ENCODE results near the gene TMEM225. TPM values are rescaled to one million over a fixed set of nuclear protein-coding genes. Genes with fewer than 3 reads are reported as not detected.
"Not testable (repeated sequence)": the region's sequence is repeated elsewhere in the genome, so short reads cannot be mapped to it uniquely, and the experiment has no call there.

The TMEM225 gene
- not detected for total RNA-seq

- no peak within 1 kb of the TSS for H3K4me3 ChIP-seq (ENCODE audit: low read length in 3 of 3)
- H3K27me3 ChIP-seq (ENCODE audit: control insufficient read depth in 3 of 3, insufficient read depth in 3 of 3, low read length in 3 of 3), result no peaks in the 10 kb centered on the region
- no peak within 1 kb of the TSS for H3K9ac ChIP-seq (ENCODE audit: low read depth in 1 of 3, low read length in 3 of 3)
- no peaks in the 10 kb centered on the region for H3K36me3 ChIP-seq (ENCODE audit: control insufficient read depth in 3 of 3, insufficient read depth in 3 of 3, low read length in 3 of 3)
- no peaks in the 10 kb centered on the region for H3K9me3 ChIP-seq (ENCODE audit: control insufficient read depth in 3 of 3, low read length in 3 of 3)
- H3K27ac ChIP-seq (ENCODE audit: low read depth, low read length), result no peak within 1 kb of the TSS
- H3K4me1 ChIP-seq (ENCODE audit: control insufficient read depth in 3 of 3, insufficient read depth in 3 of 3, low read length in 3 of 3), result no peaks in the 10 kb centered on the region
Observed at GRCh38 chr11:123885570-123885969, at the start of gene TMEM225. TMEM225 (minus strand) TSS chr11:123885670; CDS start chr11:123885425, 245 bp downstream.

DNA sequence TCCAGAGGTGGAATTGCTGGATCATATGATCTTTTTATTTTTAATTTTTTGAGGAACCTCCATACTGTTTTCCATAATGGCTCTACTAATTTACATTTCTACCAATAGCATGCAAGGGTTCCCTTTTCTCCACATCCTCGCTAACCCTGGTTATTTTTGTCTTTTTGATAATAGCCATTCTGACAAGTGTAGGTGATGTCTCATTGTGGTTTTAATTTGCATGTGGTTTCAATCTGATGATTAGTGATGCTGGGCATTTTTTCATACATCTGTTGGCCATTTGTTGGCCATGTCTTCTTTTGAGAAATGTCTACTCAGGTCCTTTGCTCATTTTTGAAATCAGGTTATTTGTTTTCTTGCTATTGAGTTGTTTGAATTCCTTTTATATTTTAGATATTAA is 38.6 kb upstream of the TMEM225 start:
- Histone ChIP-seq H3K27me3 (ENCODE audit: control insufficient read depth in 3 of 3, insufficient read depth in 3 of 3, low read length in 3 of 3) (no peaks in the 10 kb centered on the region), H3K4me3 (ENCODE audit: low read length in 3 of 3) (no peak overlapping the region), H3K9me3 (ENCODE audit: control insufficient read depth in 3 of 3, low read length in 3 of 3) (no peaks in the 10 kb centered on the region), H3K36me3 (ENCODE audit: control insufficient read depth in 3 of 3, insufficient read depth in 3 of 3, low read length in 3 of 3) (no peaks in the 10 kb centered on the region), H3K4me1 (ENCODE audit: control insufficient read depth in 3 of 3, insufficient read depth in 3 of 3, low read length in 3 of 3) (no peaks in the 10 kb centered on the region), H3K9ac (ENCODE audit: low read depth in 1 of 3, low read length in 3 of 3) (no peak overlapping the region), H3K27ac (ENCODE audit: low read depth, low read length) (no peak overlapping the region)

DNA sequence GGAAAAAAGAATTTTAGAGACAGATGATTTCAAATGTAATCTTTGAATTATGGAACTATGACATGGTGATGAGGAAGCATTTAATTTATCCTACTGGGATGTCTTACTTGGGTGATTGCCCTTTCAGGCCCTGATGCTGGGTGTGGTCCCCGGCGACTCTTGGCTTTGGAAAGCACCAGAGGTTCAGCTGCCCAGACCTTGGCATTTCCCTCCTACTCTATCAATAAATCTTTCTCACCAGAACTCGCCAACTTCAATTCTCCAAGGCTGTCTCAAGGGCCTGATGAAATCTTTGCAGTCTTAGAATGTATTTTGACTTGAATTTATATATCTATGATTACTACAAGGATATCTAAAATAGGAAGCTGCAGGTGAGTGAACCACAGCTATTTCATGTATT is 35.5 kb upstream of the TMEM225 start:
- Histone ChIP-seq H3K27ac (ENCODE audit: low read depth, low read length) (no peak overlapping the region), H3K9ac (ENCODE audit: low read depth in 1 of 3, low read length in 3 of 3) (no peak overlapping the region), H3K4me3 (ENCODE audit: low read length in 3 of 3) (no peak overlapping the region), H3K9me3 (ENCODE audit: control insufficient read depth in 3 of 3, low read length in 3 of 3) (no peaks in the 10 kb centered on the region), H3K4me1 (ENCODE audit: control insufficient read depth in 3 of 3, insufficient read depth in 3 of 3, low read length in 3 of 3) (no peaks in the 10 kb centered on the region), H3K36me3 (ENCODE audit: control insufficient read depth in 3 of 3, insufficient read depth in 3 of 3, low read length in 3 of 3) (no peaks in the 10 kb centered on the region), H3K27me3 (ENCODE audit: control insufficient read depth in 3 of 3, insufficient read depth in 3 of 3, low read length in 3 of 3) (no peaks in the 10 kb centered on the region)

DNA sequence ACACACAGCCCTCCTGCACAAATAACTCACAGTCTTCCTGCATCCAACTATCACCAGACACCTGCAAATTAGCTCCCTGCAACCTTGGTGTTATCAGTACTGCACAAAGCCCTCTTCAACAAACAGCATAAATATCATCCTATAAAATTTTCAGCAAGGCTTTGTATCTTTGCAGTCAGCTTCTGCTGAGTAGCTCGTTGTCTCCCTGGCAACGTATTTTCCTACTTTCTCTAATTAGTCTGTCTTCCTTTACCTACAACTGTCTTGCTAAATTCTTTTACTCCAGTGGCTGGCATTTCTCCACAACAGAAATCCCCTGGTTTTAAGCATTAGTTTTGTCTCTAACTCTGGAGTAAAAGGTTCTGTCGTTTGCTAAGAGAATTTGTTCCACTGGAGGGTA is 20.4 kb upstream of the TMEM225 start:
- Histone ChIP-seq H3K9me3 (ENCODE audit: control insufficient read depth in 3 of 3, low read length in 3 of 3) (no peaks in the 10 kb centered on the region), H3K36me3 (ENCODE audit: control insufficient read depth in 3 of 3, insufficient read depth in 3 of 3, low read length in 3 of 3) (no peaks in the 10 kb centered on the region), H3K9ac (ENCODE audit: low read depth in 1 of 3, low read length in 3 of 3) (no peak overlapping the region), H3K4me1 (ENCODE audit: control insufficient read depth in 3 of 3, insufficient read depth in 3 of 3, low read length in 3 of 3) (no peaks in the 10 kb centered on the region), H3K27ac (ENCODE audit: low read depth, low read length) (no peak overlapping the region), H3K27me3 (ENCODE audit: control insufficient read depth in 3 of 3, insufficient read depth in 3 of 3, low read length in 3 of 3) (no peaks in the 10 kb centered on the region), H3K4me3 (ENCODE audit: low read length in 3 of 3) (no peak overlapping the region)

GRCh38 chr11:123904932-123905331 is 19.5 kb upstream of the TMEM225 start:
- H3K36me3 ChIP-seq (ENCODE audit: control insufficient read depth in 3 of 3, insufficient read depth in 3 of 3, low read length in 3 of 3), result no peaks in the 10 kb centered on the region
- H3K27me3 ChIP-seq (ENCODE audit: control insufficient read depth in 3 of 3, insufficient read depth in 3 of 3, low read length in 3 of 3), result no peaks in the 10 kb centered on the region
- no peak overlapping the region for H3K4me3 ChIP-seq (ENCODE audit: low read length in 3 of 3)
- H3K9ac ChIP-seq (ENCODE audit: low read depth in 1 of 3, low read length in 3 of 3), result no peak overlapping the region
- H3K27ac ChIP-seq (ENCODE audit: low read depth, low read length), result no peak overlapping the region
- no peaks in the 10 kb centered on the region for H3K4me1 ChIP-seq (ENCODE audit: control insufficient read depth in 3 of 3, insufficient read depth in 3 of 3, low read length in 3 of 3)
- no peaks in the 10 kb centered on the region for H3K9me3 ChIP-seq (ENCODE audit: control insufficient read depth in 3 of 3, low read length in 3 of 3)

DNA sequence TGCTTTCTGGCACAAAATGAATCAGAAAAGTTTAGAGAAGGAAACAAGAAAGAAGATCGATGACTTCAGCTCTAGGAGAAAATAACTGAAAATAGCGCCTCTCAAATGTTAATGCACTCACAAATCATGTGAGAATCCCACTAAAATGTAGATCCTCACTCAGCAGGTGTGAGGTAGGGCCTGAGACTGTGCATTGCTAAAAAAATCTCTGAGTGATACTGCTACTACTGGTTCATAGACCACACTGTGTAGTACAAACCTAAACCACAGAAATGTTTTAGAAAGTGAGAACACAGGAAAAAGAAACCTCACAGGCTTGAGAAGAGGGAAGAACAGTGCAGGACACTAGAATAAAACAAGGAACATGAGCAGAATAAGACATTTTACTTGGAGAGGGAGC is 18.5 kb upstream of the TMEM225 start:
- Histone ChIP-seq H3K9ac (ENCODE audit: low read depth in 1 of 3, low read length in 3 of 3) (no peak overlapping the region), H3K27me3 (ENCODE audit: control insufficient read depth in 3 of 3, insufficient read depth in 3 of 3, low read length in 3 of 3) (no peaks in the 10 kb centered on the region), H3K27ac (ENCODE audit: low read depth, low read length) (no peak overlapping the region), H3K9me3 (ENCODE audit: control insufficient read depth in 3 of 3, low read length in 3 of 3) (no peaks in the 10 kb centered on the region), H3K4me1 (ENCODE audit: control insufficient read depth in 3 of 3, insufficient read depth in 3 of 3, low read length in 3 of 3) (no peaks in the 10 kb centered on the region), H3K4me3 (ENCODE audit: low read length in 3 of 3) (no peak overlapping the region), H3K36me3 (ENCODE audit: control insufficient read depth in 3 of 3, insufficient read depth in 3 of 3, low read length in 3 of 3) (no peaks in the 10 kb centered on the region)

DNA sequence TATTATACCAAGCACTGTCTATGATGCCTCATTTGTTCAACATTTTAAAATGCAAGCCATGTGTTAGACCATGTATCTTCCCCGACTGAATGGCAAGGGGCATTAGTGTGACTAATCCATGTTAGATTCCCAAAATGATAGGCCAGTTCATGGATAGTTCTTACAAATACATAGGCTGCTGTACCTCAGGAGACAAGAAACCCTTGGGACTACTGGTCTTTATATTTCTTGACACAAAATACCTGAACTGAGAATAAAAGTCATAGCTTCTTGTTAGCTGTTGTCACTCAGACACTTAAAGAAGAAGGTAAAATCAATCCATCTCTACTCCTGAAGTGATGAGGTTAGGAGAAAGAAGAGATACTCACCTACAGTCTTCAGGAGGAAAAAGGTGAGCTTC is 16.4 kb upstream of the TMEM225 start, which contains the start of gene OR8D4:
TSS of gene OR8D4 (plus strand) at position 301 of the 400 bp plus-strand sequence. CDS start 4,265 bp downstream, outside the sequence.
- H3K36me3 ChIP-seq (ENCODE audit: control insufficient read depth in 3 of 3, insufficient read depth in 3 of 3, low read length in 3 of 3), result no peaks in the 10 kb centered on the region
- H3K9ac ChIP-seq (ENCODE audit: low read depth in 1 of 3, low read length in 3 of 3), result no peak within 1 kb of the TSS
- H3K4me1 ChIP-seq (ENCODE audit: control insufficient read depth in 3 of 3, insufficient read depth in 3 of 3, low read length in 3 of 3), result no peaks in the 10 kb centered on the region
- no peak within 1 kb of the TSS for H3K27ac ChIP-seq (ENCODE audit: low read depth, low read length)
- H3K27me3 ChIP-seq (ENCODE audit: control insufficient read depth in 3 of 3, insufficient read depth in 3 of 3, low read length in 3 of 3), result no peaks in the 10 kb centered on the region
- H3K4me3 ChIP-seq (ENCODE audit: low read length in 3 of 3), result no peak within 1 kb of the TSS
- H3K9me3 ChIP-seq (ENCODE audit: control insufficient read depth in 3 of 3, low read length in 3 of 3), result no peaks in the 10 kb centered on the region

DNA sequence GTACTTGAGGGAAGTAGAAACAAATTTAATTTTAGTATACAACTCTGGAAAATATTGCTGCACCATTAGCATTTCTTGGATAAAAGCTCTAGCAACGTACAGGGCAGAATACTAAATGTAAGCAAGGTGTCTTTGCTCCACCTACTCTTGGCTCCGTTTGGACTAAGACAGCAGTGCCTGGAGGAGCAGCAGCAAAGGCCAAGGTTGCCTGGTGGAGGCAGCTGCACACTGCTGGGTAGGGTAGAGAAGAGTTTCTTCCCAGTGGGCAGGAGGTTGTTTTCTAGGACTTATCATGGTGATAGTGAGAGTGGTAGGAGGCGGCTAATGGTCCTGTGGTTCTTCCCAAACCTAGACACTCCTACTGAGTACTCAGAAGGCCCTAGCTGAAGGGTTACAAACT is 14.3 kb upstream of the TMEM225 start:
- H3K27ac ChIP-seq (ENCODE audit: low read depth, low read length), result no peak overlapping the region
- H3K36me3 ChIP-seq (ENCODE audit: control insufficient read depth in 3 of 3, insufficient read depth in 3 of 3, low read length in 3 of 3), result no peaks in the 10 kb centered on the region
- H3K9me3 ChIP-seq (ENCODE audit: control insufficient read depth in 3 of 3, low read length in 3 of 3), result no peaks in the 10 kb centered on the region
- no peaks in the 10 kb centered on the region for H3K27me3 ChIP-seq (ENCODE audit: control insufficient read depth in 3 of 3, insufficient read depth in 3 of 3, low read length in 3 of 3)
- H3K9ac ChIP-seq (ENCODE audit: low read depth in 1 of 3, low read length in 3 of 3), result no peak overlapping the region
- H3K4me3 ChIP-seq (ENCODE audit: low read length in 3 of 3), result no peak overlapping the region
- no peaks in the 10 kb centered on the region for H3K4me1 ChIP-seq (ENCODE audit: control insufficient read depth in 3 of 3, insufficient read depth in 3 of 3, low read length in 3 of 3)

GRCh38 chr11:123892031-123892430 is 6.6 kb upstream of the TMEM225 start:
- Histone ChIP-seq H3K4me3 (ENCODE audit: low read length in 3 of 3) (no peak overlapping the region), H3K9ac (ENCODE audit: low read depth in 1 of 3, low read length in 3 of 3) (no peak overlapping the region), H3K27me3 (ENCODE audit: control insufficient read depth in 3 of 3, insufficient read depth in 3 of 3, low read length in 3 of 3) (no peaks in the 10 kb centered on the region), H3K36me3 (ENCODE audit: control insufficient read depth in 3 of 3, insufficient read depth in 3 of 3, low read length in 3 of 3) (no peaks in the 10 kb centered on the region), H3K4me1 (ENCODE audit: control insufficient read depth in 3 of 3, insufficient read depth in 3 of 3, low read length in 3 of 3) (no peaks in the 10 kb centered on the region), H3K27ac (ENCODE audit: low read depth, low read length) (no peak overlapping the region), H3K9me3 (ENCODE audit: control insufficient read depth in 3 of 3, low read length in 3 of 3) (no peaks in the 10 kb centered on the region)

- Histone ChIP-seq H3K36me3 (ENCODE audit: control insufficient read depth in 3 of 3, insufficient read depth in 3 of 3, low read length in 3 of 3) (no peaks in the 10 kb centered on the region), H3K4me3 (ENCODE audit: low read length in 3 of 3) (no peak overlapping the region), H3K9ac (ENCODE audit: low read depth in 1 of 3, low read length in 3 of 3) (no peak overlapping the region), H3K27ac (ENCODE audit: low read depth, low read length) (no peak overlapping the region), H3K9me3 (ENCODE audit: control insufficient read depth in 3 of 3, low read length in 3 of 3) (no peaks in the 10 kb centered on the region), H3K4me1 (ENCODE audit: control insufficient read depth in 3 of 3, insufficient read depth in 3 of 3, low read length in 3 of 3) (no peaks in the 10 kb centered on the region), H3K27me3 (ENCODE audit: control insufficient read depth in 3 of 3, insufficient read depth in 3 of 3, low read length in 3 of 3) (no peaks in the 10 kb centered on the region)
Observed at GRCh38 chr11:123880912-123881311, 4.6 kb downstream of the TMEM225 start.

DNA sequence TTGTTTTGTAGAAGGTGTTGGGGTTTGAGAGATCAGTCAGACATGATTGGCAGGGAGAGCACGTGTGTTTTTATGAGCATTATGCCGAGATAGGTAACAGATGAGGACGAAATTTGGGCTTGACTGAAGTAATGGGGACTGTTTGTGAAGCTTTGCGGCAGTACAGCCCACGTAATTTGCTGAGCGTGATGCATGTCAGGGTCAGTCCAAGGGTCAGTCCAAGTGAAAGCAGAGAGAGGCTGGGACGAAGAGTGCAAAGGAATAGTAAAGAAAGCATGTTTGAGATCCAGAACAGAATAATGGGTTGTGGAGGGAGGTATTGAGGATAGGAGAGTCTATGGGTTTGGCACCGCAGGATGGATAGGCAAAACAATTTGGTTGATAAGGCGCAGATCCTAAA is 17.7 kb downstream of the TMEM225 start:
- H3K36me3 ChIP-seq (ENCODE audit: control insufficient read depth in 3 of 3, insufficient read depth in 3 of 3, low read length in 3 of 3); H3K9ac ChIP-seq (ENCODE audit: low read depth in 1 of 3, low read length in 3 of 3); H3K4me3 ChIP-seq (ENCODE audit: low read length in 3 of 3); H3K9me3 ChIP-seq (ENCODE audit: control insufficient read depth in 3 of 3, low read length in 3 of 3); H3K27ac ChIP-seq (ENCODE audit: low read depth, low read length); H3K27me3 ChIP-seq (ENCODE audit: control insufficient read depth in 3 of 3, insufficient read depth in 3 of 3, low read length in 3 of 3); H3K4me1 ChIP-seq (ENCODE audit: control insufficient read depth in 3 of 3, insufficient read depth in 3 of 3, low read length in 3 of 3): not testable (repeated sequence)

Measured in skeletal muscle tissue (tissue), 4 donors.